IMR-90 (cell line): ENCODE measurements around the gene ISG15. TPM values are rescaled to one million over a fixed set of nuclear protein-coding genes. Genes with fewer than 3 reads are reported as not detected.

Experiments used
- ATAC-seq: fragments of 200-7000 bp; cut with Tn5 transposase; 2 replicates; pipeline ENCODE4 v1.9.1; 2020; ENCODE audit warnings: low read depth, mild to moderate bottlenecking, moderate library complexity
- BruUV-seq: library from RNA; stranded (reverse); fragments of 400-500 nt; replicated peaks from 2 replicates; lab custom pipeline; 2021; lab: Mats Ljungman, UMichigan
- CTCF ChIA-PET: fragments of 300-600 bp; formaldehyde crosslinking; extraction: SDS; loops from one replicate; lab custom pipeline; 2021; ENCODE audit warnings: antibody characterized with exemption; lab: Yijun Ruan, JAX
- POLR2A ChIA-PET: fragments of 300-600 bp; sonication (Branson Sonifier 250); formaldehyde crosslinking; loops from one replicate; lab custom pipeline; 2022; ENCODE audit warnings: antibody characterized with exemption; ENCODE audit not compliant: unreplicated experiment; lab: Charles Lee
- DNase-seq: peaks from one replicate; pipeline ENCODE4 v3.0.0; 2013
- H2AFZ ChIP-seq: replicated peaks from 2 replicates; pipeline ENCODE3; 2013; ENCODE audit warnings: low read length, mild to moderate bottlenecking; ENCODE audit not compliant: poor library complexity
- H2AK5ac ChIP-seq: 2 replicates; pipeline ENCODE4 v1.6.1; 2013; ENCODE audit warnings: low read depth, low read length, inconsistent platforms
- H2AK9ac ChIP-seq: replicated peaks from 2 replicates; pipeline ENCODE3; 2013; ENCODE audit warnings: mild to moderate bottlenecking, low read depth, low read length, moderate library complexity; ENCODE audit not compliant: poor library complexity
- H2BK120ac ChIP-seq: 2 replicates; pipeline ENCODE4 v1.6.1; 2013; ENCODE audit warnings: low read depth, low read length, inconsistent platforms
- H2BK15ac ChIP-seq: 3 replicates; pipeline ENCODE4 v1.6.1; 2013; ENCODE audit warnings: low read depth, low read length, inconsistent platforms
- H2BK20ac ChIP-seq: 2 replicates; pipeline ENCODE4 v1.6.1; 2013; ENCODE audit warnings: low read depth, mild to moderate bottlenecking, inconsistent platforms, low read length, moderate library complexity
- H2BK5ac ChIP-seq: 2 replicates; pipeline ENCODE4 v1.6.1; 2013; ENCODE audit warnings: mild to moderate bottlenecking, low read depth, low read length, inconsistent platforms; ENCODE audit not compliant: poor library complexity, severe bottlenecking
- H3K14ac ChIP-seq: replicated peaks from 2 replicates; pipeline ENCODE4 v1.6.1; 2013; ENCODE audit warnings: low read depth, low read length, inconsistent platforms
- H3K18ac ChIP-seq: 2 replicates; pipeline ENCODE4 v1.6.1; 2013; ENCODE audit warnings: low read depth, low read length, control low read depth
- H3K23ac ChIP-seq: 2 replicates; pipeline ENCODE4 v1.6.1; 2013; ENCODE audit warnings: low read depth, low read length, inconsistent platforms
- H3K27ac ChIP-seq: 2 replicates; pipeline ENCODE4 v1.5.1; 2013; ENCODE audit warnings: mild to moderate bottlenecking, control low read depth, low read length; ENCODE audit not compliant: insufficient read depth
- H3K27me3 ChIP-seq: 2 replicates; pipeline ENCODE4 v1.6.1; 2013; ENCODE audit warnings: low read length; ENCODE audit not compliant: control insufficient read depth, insufficient read depth
- H3K36me3 ChIP-seq: 2 replicates; pipeline ENCODE4 v1.6.1; 2013; ENCODE audit warnings: low read length, mixed read lengths; ENCODE audit not compliant: control insufficient read depth, insufficient read depth
- H3K4ac ChIP-seq: 2 replicates; pipeline ENCODE4 v1.6.1; 2013; ENCODE audit warnings: low read depth, low read length, inconsistent platforms
- H3K4me1 ChIP-seq: 2 replicates; pipeline ENCODE4 v1.6.1; 2013; ENCODE audit warnings: low read length, mixed read lengths; ENCODE audit not compliant: control insufficient read depth, insufficient read depth
- H3K4me2 ChIP-seq: 2 replicates; pipeline ENCODE4 v1.6.1; 2013; ENCODE audit warnings: low read depth, mild to moderate bottlenecking, control low read depth, low read length, moderate library complexity
- H3K4me3 ChIP-seq: 2 replicates; pipeline ENCODE4 v1.5.1; 2013; ENCODE audit warnings: low read depth, mild to moderate bottlenecking, control low read depth, low read length, moderate library complexity; ENCODE audit not compliant: insufficient read depth
- H3K56ac ChIP-seq: 2 replicates; pipeline ENCODE4 v1.6.1; 2013; ENCODE audit warnings: low read length, inconsistent platforms; ENCODE audit not compliant: insufficient read depth; ENCODE audit errors: extremely low read depth
- H3K79me1 ChIP-seq, 2 experiments: 2 replicates each; pipeline ENCODE4 v1.6.1; 2013; ENCODE audit warnings: low read length in 2 of 2, inconsistent platforms in 1 of 2, low read depth in 1 of 2
- H3K9ac ChIP-seq: 2 replicates; pipeline ENCODE4 v1.6.1; 2013; ENCODE audit warnings: low read depth, low read length, control low read depth
- H3K9me1 ChIP-seq: 2 replicates; pipeline ENCODE4 v1.6.1; 2013; ENCODE audit warnings: low read length, inconsistent platforms; ENCODE audit not compliant: insufficient read depth
- H3K9me3 ChIP-seq: 2 replicates; pipeline ENCODE4 v1.6.1; 2013; ENCODE audit warnings: low read length; ENCODE audit not compliant: control insufficient read depth, insufficient read depth
- H4K20me1 ChIP-seq: 2 replicates; pipeline ENCODE4 v1.6.1; 2013; ENCODE audit warnings: low read length, inconsistent platforms; ENCODE audit not compliant: insufficient read depth
- H4K5ac ChIP-seq: 2 replicates; pipeline ENCODE4 v1.6.1; 2013; ENCODE audit warnings: mild to moderate bottlenecking, low read depth, low read length, control low read depth
- H4K8ac ChIP-seq, 2 experiments: 2 replicates each; pipeline ENCODE4 v1.6.1; 2013; ENCODE audit warnings: low read depth in 2 of 2, low read length in 2 of 2, control low read depth in 1 of 2, inconsistent platforms in 1 of 2
- H4K91ac ChIP-seq: 2 replicates; pipeline ENCODE4 v1.6.1; 2013; ENCODE audit warnings: low read depth, low read length, inconsistent platforms; ENCODE audit not compliant: insufficient read depth
- BHLHE40 ChIP-seq: fragments of 150-350 bp; IDR thresholded peaks from 2 replicates; pipeline ENCODE4 v1.6.1; 2016; ENCODE audit warnings: mild to moderate bottlenecking, low read depth, low read length
- CEBPB ChIP-seq: IDR thresholded peaks from 2 replicates; pipeline ENCODE4 v1.6.1; 2012; ENCODE audit warnings: low read depth, low read length, improper control_type of control experiment
- CHD1 ChIP-seq: IDR thresholded peaks from 2 replicates; pipeline ENCODE4 v1.6.1; 2012; ENCODE audit warnings: low read depth, low read length, improper control_type of control experiment
- FOS ChIP-seq: fragments of 150-350 bp; IDR thresholded peaks from 2 replicates; pipeline ENCODE4 v1.6.1; 2016; ENCODE audit warnings: low read depth, low read length
- MAFK ChIP-seq: IDR thresholded peaks from 2 replicates; pipeline ENCODE4 v1.6.1; 2012; ENCODE audit warnings: low read depth, low read length, improper control_type of control experiment
- MAZ ChIP-seq: IDR thresholded peaks from 2 replicates; pipeline ENCODE4 v1.6.1; 2012; ENCODE audit warnings: low read depth, mild to moderate bottlenecking, low read length, improper control_type of control experiment, moderate library complexity, borderline replicate concordance
- MXI1 ChIP-seq: IDR thresholded peaks from 2 replicates; pipeline ENCODE4 v1.6.1; 2012; ENCODE audit warnings: low read depth, mild to moderate bottlenecking, low read length, moderate library complexity, borderline replicate concordance
- NFE2L2 ChIP-seq: fragments of 150-350 bp; IDR thresholded peaks from 2 replicates; pipeline ENCODE4 v1.6.1; 2016; ENCODE audit warnings: low read depth, mild to moderate bottlenecking, low read length
- POLR2A ChIP-seq: IDR thresholded peaks from 2 replicates; pipeline ENCODE4 v1.6.1; 2012; ENCODE audit warnings: mild to moderate bottlenecking, low read depth, low read length
- RAD21 ChIP-seq: IDR thresholded peaks from 2 replicates; pipeline ENCODE4 v1.6.1; 2012; ENCODE audit warnings: low read length, improper control_type of control experiment
- RCOR1 ChIP-seq: IDR thresholded peaks from 2 replicates; pipeline ENCODE4 v1.6.1; 2012; ENCODE audit warnings: mild to moderate bottlenecking, low read length, improper control_type of control experiment; ENCODE audit not compliant: insufficient replicate concordance
- RFX5 ChIP-seq: IDR thresholded peaks from 2 replicates; pipeline ENCODE4 v1.8.0; 2012; ENCODE audit warnings: low read depth, mild to moderate bottlenecking, low read length, moderate library complexity
- SMC3 ChIP-seq: fragments of 150-350 bp; IDR thresholded peaks from 2 replicates; pipeline ENCODE4 v1.6.1; 2016; ENCODE audit warnings: low read depth, mild to moderate bottlenecking, antibody characterized with exemption, low read length, moderate library complexity
- WGBS, 2 experiments: methylation state at CpG; one replicate each; pipeline versions ENCODE4 v1.1.5 to v1.1.7; 2013; ENCODE audit warnings: missing lambda C conversion rate in 2 of 2; ENCODE audit not compliant: insufficient read length in 1 of 2; ENCODE audit errors: extremely low coverage in 2 of 2; 5-methylcytosine and 5-hydroxymethylcytosine counted together
- dilution Hi-C: fragments of 300-500 bp; cut with HindIII; formaldehyde crosslinking; loops from one replicate; pipeline ENCODE4 v1.14.3; 2018; ENCODE audit warnings: low sequenced_read_pairs; ENCODE audit not compliant: unreplicated experiment
- in situ Hi-C: fragments of 300-500 bp; cut with MboI; formaldehyde crosslinking; loops from 3 replicates; pipeline ENCODE4 v1.14.3; 2019; ENCODE audit warnings: low sequenced_read_pairs, inconsistent platforms, mixed read lengths
- intact Hi-C: fragments of 100-400 bp; cut with micrococcal nuclease; formaldehyde crosslinking; loops from 2 replicates; pipeline ENCODE4 v1.10.0; 2022
- polyA plus RNA-seq, 3 experiments: library from polyadenylated mRNA; depleted of rRNA; stranded (reverse); fragments of >200 nt; gene quantifications; 2 replicates each; pipeline ENCODE4 v1.2.3, GENCODE V29; 2012; ENCODE audit warnings: low replicate concordance in 1 of 3
- total RNA-seq: library from RNA; depleted of rRNA; stranded (reverse); fragments of >200 nt; gene quantifications from 2 replicates; pipeline ENCODE4 v1.2.3, GENCODE V29; 2012
- TF ChIP-seq, protein P1 (sequence below): fragments of 150-350 bp; IDR thresholded peaks from 2 replicates; pipeline ENCODE4 v1.6.1; 2017; ENCODE audit warnings: mild to moderate bottlenecking, antibody characterized with exemption, low read length, low read depth
- TF ChIP-seq, protein P2 (sequence below): conservative IDR thresholded peaks from 2 replicates; pipeline ENCODE4 v1.5.1; 2012; ENCODE audit warnings: mild to moderate bottlenecking, low read depth, low read length, improper control_type of control experiment
- TF ChIP-seq, protein P3 (sequence below): fragments of 150-350 bp; IDR thresholded peaks from 2 replicates; pipeline ENCODE4 v1.6.1; 2016; ENCODE audit warnings: low read depth, mild to moderate bottlenecking, low read length, moderate library complexity, borderline replicate concordance

ISG15 gene
- total and polyA plus RNA-seq, 2 of the 4 experiments (the other 2 are of a cell fraction), result 99.1 to 105 TPM

DNA sequence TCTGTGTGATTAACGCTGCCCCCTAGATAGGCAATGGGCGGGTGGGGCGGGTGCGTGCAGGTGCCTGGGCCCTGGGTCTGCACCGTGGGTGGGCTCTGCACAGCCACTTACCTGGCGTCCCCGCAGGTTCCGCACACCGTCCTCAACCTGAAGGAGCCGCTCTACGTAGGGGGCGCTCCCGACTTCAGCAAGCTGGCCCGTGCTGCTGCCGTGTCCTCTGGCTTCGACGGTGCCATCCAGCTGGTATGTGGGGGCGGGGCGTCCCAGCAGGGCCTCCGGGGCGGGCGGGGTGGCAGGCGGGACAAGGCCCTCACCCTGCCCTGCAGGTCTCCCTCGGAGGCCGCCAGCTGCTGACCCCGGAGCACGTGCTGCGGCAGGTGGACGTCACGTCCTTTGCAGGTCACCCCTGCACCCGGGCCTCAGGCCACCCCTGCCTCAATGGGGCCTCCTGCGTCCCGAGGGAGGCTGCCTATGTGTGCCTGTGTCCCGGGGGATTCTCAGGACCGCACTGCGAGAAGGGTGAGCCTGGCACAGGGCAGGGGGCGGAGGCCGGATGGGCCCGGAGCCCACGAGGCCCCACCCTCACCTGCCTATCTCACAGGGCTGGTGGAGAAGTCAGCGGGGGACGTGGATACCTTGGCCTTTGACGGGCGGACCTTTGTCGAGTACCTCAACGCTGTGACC, 38.0 kb downstream of the ISG15 start:
- H2BK15ac ChIP-seq, result no peak overlapping the region
- no peak overlapping the region for H3K4me2 ChIP-seq
- peaks cover 2% of the 10 kb centered on the region for H4K20me1 ChIP-seq
- H3K9me1 ChIP-seq, result no peaks in the 10 kb centered on the region
- peaks cover 5 to 9% of the 10 kb centered on the region in 2 experiments; a peak in 2 of 4 replicates for H3K79me1 ChIP-seq
- intact Hi-C loops (no loop called here), dilution Hi-C loops (no loop called here), in situ Hi-C loops (no loop called here)
- TF ChIP-seq SMC3 (no peak), MAFK (no peak), POLR2A (no peak), CEBPB (no peak), CHD1 (no peak), MAZ (no peak), NFE2L2 (no peak), RFX5 (no peak), BHLHE40 (no peak), FOS (no peak), RCOR1 (no peak), RAD21 (no peak), MXI1 (no peak)
- TF ChIP-seq, protein P1, sequence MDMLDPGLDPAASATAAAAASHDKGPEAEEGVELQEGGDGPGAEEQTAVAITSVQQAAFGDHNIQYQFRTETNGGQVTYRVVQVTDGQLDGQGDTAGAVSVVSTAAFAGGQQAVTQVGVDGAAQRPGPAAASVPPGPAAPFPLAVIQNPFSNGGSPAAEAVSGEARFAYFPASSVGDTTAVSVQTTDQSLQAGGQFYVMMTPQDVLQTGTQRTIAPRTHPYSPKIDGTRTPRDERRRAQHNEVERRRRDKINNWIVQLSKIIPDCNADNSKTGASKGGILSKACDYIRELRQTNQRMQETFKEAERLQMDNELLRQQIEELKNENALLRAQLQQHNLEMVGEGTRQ, result no peak
- TF ChIP-seq, protein P2, sequence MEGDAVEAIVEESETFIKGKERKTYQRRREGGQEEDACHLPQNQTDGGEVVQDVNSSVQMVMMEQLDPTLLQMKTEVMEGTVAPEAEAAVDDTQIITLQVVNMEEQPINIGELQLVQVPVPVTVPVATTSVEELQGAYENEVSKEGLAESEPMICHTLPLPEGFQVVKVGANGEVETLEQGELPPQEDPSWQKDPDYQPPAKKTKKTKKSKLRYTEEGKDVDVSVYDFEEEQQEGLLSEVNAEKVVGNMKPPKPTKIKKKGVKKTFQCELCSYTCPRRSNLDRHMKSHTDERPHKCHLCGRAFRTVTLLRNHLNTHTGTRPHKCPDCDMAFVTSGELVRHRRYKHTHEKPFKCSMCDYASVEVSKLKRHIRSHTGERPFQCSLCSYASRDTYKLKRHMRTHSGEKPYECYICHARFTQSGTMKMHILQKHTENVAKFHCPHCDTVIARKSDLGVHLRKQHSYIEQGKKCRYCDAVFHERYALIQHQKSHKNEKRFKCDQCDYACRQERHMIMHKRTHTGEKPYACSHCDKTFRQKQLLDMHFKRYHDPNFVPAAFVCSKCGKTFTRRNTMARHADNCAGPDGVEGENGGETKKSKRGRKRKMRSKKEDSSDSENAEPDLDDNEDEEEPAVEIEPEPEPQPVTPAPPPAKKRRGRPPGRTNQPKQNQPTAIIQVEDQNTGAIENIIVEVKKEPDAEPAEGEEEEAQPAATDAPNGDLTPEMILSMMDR, result no peak
- TF ChIP-seq, protein P3, sequence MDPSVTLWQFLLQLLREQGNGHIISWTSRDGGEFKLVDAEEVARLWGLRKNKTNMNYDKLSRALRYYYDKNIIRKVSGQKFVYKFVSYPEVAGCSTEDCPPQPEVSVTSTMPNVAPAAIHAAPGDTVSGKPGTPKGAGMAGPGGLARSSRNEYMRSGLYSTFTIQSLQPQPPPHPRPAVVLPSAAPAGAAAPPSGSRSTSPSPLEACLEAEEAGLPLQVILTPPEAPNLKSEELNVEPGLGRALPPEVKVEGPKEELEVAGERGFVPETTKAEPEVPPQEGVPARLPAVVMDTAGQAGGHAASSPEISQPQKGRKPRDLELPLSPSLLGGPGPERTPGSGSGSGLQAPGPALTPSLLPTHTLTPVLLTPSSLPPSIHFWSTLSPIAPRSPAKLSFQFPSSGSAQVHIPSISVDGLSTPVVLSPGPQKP, result no peak
- no peak overlapping the region for H3K9ac ChIP-seq
- no peak overlapping the region for H3K4me3 ChIP-seq
- no peak overlapping the region for H3K4ac ChIP-seq
- no peak overlapping the region for H2AK5ac ChIP-seq
- no peaks in the 10 kb centered on the region for H3K9me3 ChIP-seq
- ATAC-seq (no peak), DNase-seq (no peak)
- no peak overlapping the region for H2AFZ ChIP-seq
- no peak overlapping the region for H3K27ac ChIP-seq
- H4K91ac ChIP-seq, result no peak overlapping the region
- ChIA-PET POLR2A (no interaction called here), CTCF (no interaction called here)
- H3K36me3 ChIP-seq, result peaks cover 69% of the 10 kb centered on the region
- H4K5ac ChIP-seq, result no peak overlapping the region
- H3K23ac ChIP-seq, result no peak overlapping the region
- H2BK20ac ChIP-seq, result no peak overlapping the region
- no peak overlapping the region for H4K8ac ChIP-seq
- H3K27me3 ChIP-seq, result no peaks in the 10 kb centered on the region
- no peaks in the 10 kb centered on the region for H3K4me1 ChIP-seq
- WGBS, 2 experiments, result 89% methylated on average over 8 of the region's 46 CpGs; no CpG with 5 or more reads in 1 of the 2 experiments
- H3K56ac ChIP-seq, result no peak overlapping the region
- H2BK5ac ChIP-seq, result no peak overlapping the region
- no peak overlapping the region for H3K14ac ChIP-seq
- H2AK9ac ChIP-seq, result no peak overlapping the region
- BruUV-seq, result no TSS peak
- no peak overlapping the region for H2BK120ac ChIP-seq
- H3K18ac ChIP-seq, result no peak overlapping the region
